ENCODE measurements around the gene GPR141.

The GPR141 gene

GRCh38 chr7:37709631-37710509 is 26.3 kb downstream of the GPR141 start:
- no peak overlapping the region for H3K4me3 ChIP-seq (ENCODE audit: low read depth, low read length, poor library complexity, severe bottlenecking)
- H3K4me1 ChIP-seq (ENCODE audit: insufficient read depth, low read length, severe bottlenecking), result no peaks in the 10 kb centered on the region
- H3K9me2 ChIP-seq (ENCODE audit: low read depth, low read length), result no peaks in the 10 kb centered on the region
- no peaks in the 10 kb centered on the region for H3K9me3 ChIP-seq (ENCODE audit: low read length)
- no peaks in the 10 kb centered on the region for H4K20me1 ChIP-seq (ENCODE audit: insufficient read depth, low read length)
- H3K9ac ChIP-seq (ENCODE audit: low read length), result no peak overlapping the region
- H3K36me3 ChIP-seq (ENCODE audit: insufficient read depth, low read length), result no peaks in the 10 kb centered on the region
- no peaks in the 10 kb centered on the region for H3F3A ChIP-seq (ENCODE audit: insufficient read depth, low read length)
- TF ChIP-seq EZH2 (IDR thresholded peaks at IDR 0.05; ENCODE audit: borderline replicate concordance, low read length), result no peak
- no peak for TF ChIP-seq CTCF (IDR thresholded peaks at IDR 0.05; ENCODE audit: low read length)
- H3K4me2 ChIP-seq (ENCODE audit: low read length), result no peak overlapping the region
- no peak overlapping the region for H2AFZ ChIP-seq (ENCODE audit: low read length)
- H3K79me2 ChIP-seq (ENCODE audit: insufficient read depth, low read length), result no peaks in the 10 kb centered on the region
- H3K27me3 ChIP-seq (ENCODE audit: insufficient read depth, low read length), result no peaks in the 10 kb centered on the region
- H3K27ac ChIP-seq (ENCODE audit: low read depth, low read length, poor library complexity, severe bottlenecking), result no peak overlapping the region

- Histone ChIP-seq H3K4me3 (ENCODE audit: low read depth, low read length, poor library complexity, severe bottlenecking) (no peak overlapping the region), H3K9me3 (ENCODE audit: low read length) (no peaks in the 10 kb centered on the region), H3K4me1 (ENCODE audit: insufficient read depth, low read length, severe bottlenecking) (no peaks in the 10 kb centered on the region), H3K9me2 (ENCODE audit: low read depth, low read length) (no peaks in the 10 kb centered on the region), H4K20me1 (ENCODE audit: insufficient read depth, low read length) (no peaks in the 10 kb centered on the region), H3K36me3 (ENCODE audit: insufficient read depth, low read length) (no peaks in the 10 kb centered on the region), H2AFZ (ENCODE audit: low read length) (no peak overlapping the region), H3F3A (ENCODE audit: insufficient read depth, low read length) (no peaks in the 10 kb centered on the region), H3K27me3 (ENCODE audit: insufficient read depth, low read length) (0 out of 2 replicates have a peak, but pooled peaks cover 4% of the 10 kb centered on the region), H3K79me2 (ENCODE audit: insufficient read depth, low read length) (no peaks in the 10 kb centered on the region), H3K9ac (ENCODE audit: low read length) (no peak overlapping the region), H3K4me2 (ENCODE audit: low read length) (no peak overlapping the region), H3K27ac (ENCODE audit: low read depth, low read length, poor library complexity, severe bottlenecking) (no peak overlapping the region)
- TF ChIP-seq EZH2 (IDR thresholded peaks at IDR 0.05; ENCODE audit: borderline replicate concordance, low read length) (no peak), CTCF (IDR thresholded peaks at IDR 0.05; ENCODE audit: low read length) (no peak)
Observed at GRCh38 chr7:37713613-37714012, 30.0 kb downstream of the GPR141 start.

- Histone ChIP-seq H3K27me3 (ENCODE audit: insufficient read depth, low read length) (0 out of 2 replicates have a peak, but pooled peaks cover 4% of the 10 kb centered on the region), H3K79me2 (ENCODE audit: insufficient read depth, low read length) (no peaks in the 10 kb centered on the region), H3F3A (ENCODE audit: insufficient read depth, low read length) (no peaks in the 10 kb centered on the region), H2AFZ (ENCODE audit: low read length) (no peak overlapping the region), H3K4me3 (ENCODE audit: low read depth, low read length, poor library complexity, severe bottlenecking) (no peak overlapping the region), H3K36me3 (ENCODE audit: insufficient read depth, low read length) (no peaks in the 10 kb centered on the region), H3K9ac (ENCODE audit: low read length) (no peak overlapping the region), H3K9me2 (ENCODE audit: low read depth, low read length) (no peaks in the 10 kb centered on the region), H3K9me3 (ENCODE audit: low read length) (no peaks in the 10 kb centered on the region), H3K4me1 (ENCODE audit: insufficient read depth, low read length, severe bottlenecking) (no peaks in the 10 kb centered on the region), H3K4me2 (ENCODE audit: low read length) (no peak overlapping the region), H4K20me1 (ENCODE audit: insufficient read depth, low read length) (no peaks in the 10 kb centered on the region), H3K27ac (ENCODE audit: low read depth, low read length, poor library complexity, severe bottlenecking) (no peak overlapping the region)
- no peak for TF ChIP-seq CTCF (IDR thresholded peaks at IDR 0.05; ENCODE audit: low read length)
- no peak for TF ChIP-seq EZH2 (IDR thresholded peaks at IDR 0.05; ENCODE audit: borderline replicate concordance, low read length)
Observed at GRCh38 chr7:37714606-37715005, 31.0 kb downstream of the GPR141 start.

Measured in OCI-LY1 (cell line).